Panc1 (cell line): Measurements from ENCODE around the gene CD226. TPM values are rescaled to one million over a fixed set of nuclear protein-coding genes. Genes with fewer than 3 reads are reported as not detected.

Experiments used
- ATAC-seq: fragments of 200-7000 bp; cut with Tn5 transposase; 2 replicates; pipeline ENCODE4 v1.9.1; 2020; ENCODE audit warnings: mild to moderate bottlenecking, moderate library complexity
- BruUV-seq: library from RNA; stranded (reverse); fragments of 400-500 nt; replicated peaks from 2 replicates; lab custom pipeline; 2021; lab: Mats Ljungman, UMichigan
- CTCF ChIA-PET: fragments of 300-600 bp; sonication (Branson Sonifier 250); formaldehyde crosslinking; loops from one replicate; lab custom pipeline; 2022; ENCODE audit warnings: antibody characterized with exemption; lab: Charles Lee
- POLR2A ChIA-PET: fragments of 300-600 bp; sonication (Branson Sonifier 250); formaldehyde crosslinking; loops from one replicate; lab custom pipeline; 2022; ENCODE audit warnings: antibody characterized with exemption; lab: Charles Lee
- DNase-seq: peaks from one replicate; pipeline ENCODE4 v3.0.0-alpha.2; 2010; ENCODE audit warnings: low read depth, low spot score
- H3K27ac ChIP-seq: 2 replicates; pipeline ENCODE4 v1.5.1; 2011; ENCODE audit warnings: mild to moderate bottlenecking, low read length, inconsistent platforms
- H3K27me3 ChIP-seq: fragments of 200-500 bp; sonication (Bioruptor generic); 2 replicates; pipeline ENCODE4 v1.6.0; 2014; ENCODE audit warnings: low read length, inconsistent platforms; ENCODE audit not compliant: control insufficient read depth, insufficient read depth
- H3K36me3 ChIP-seq: fragments of 200-500 bp; sonication (Bioruptor generic); 2 replicates; pipeline ENCODE4 v1.5.1; 2014; ENCODE audit warnings: inconsistent platforms, mild to moderate bottlenecking, low read length, moderate library complexity; ENCODE audit not compliant: control insufficient read depth, insufficient read depth
- H3K4me1 ChIP-seq: 2 replicates; pipeline ENCODE4 v1.5.1; 2011; ENCODE audit warnings: inconsistent platforms, mild to moderate bottlenecking, low read length, moderate library complexity; ENCODE audit not compliant: control insufficient read depth, insufficient read depth
- H3K4me3 ChIP-seq, 2 experiments: 2 replicates each; pipeline ENCODE4 v1.5.1; 2011 to 2012; ENCODE audit warnings: low read depth in 2 of 2, low read length in 2 of 2, mild to moderate bottlenecking in 2 of 2, inconsistent platforms in 1 of 2, moderate library complexity in 1 of 2
- H3K9me3 ChIP-seq: fragments of 200-500 bp; sonication (Bioruptor generic); 2 replicates; pipeline ENCODE4 v1.5.1; 2014; ENCODE audit warnings: low read depth, mild to moderate bottlenecking, inconsistent platforms, low read length, moderate library complexity; ENCODE audit not compliant: control insufficient read depth, insufficient read depth
- CTCF ChIP-seq: fragments of 450-650 bp; IDR thresholded peaks from 2 replicates; pipeline ENCODE4 v1.5.1; 2017; ENCODE audit warnings: mild to moderate bottlenecking
- POLR2AphosphoS5 ChIP-seq: IDR thresholded peaks from 2 replicates; pipeline ENCODE4 v1.6.1; 2012; ENCODE audit warnings: mild to moderate bottlenecking, low read depth, low read length, moderate library complexity
- REST ChIP-seq, 2 experiments: IDR thresholded peaks; 2 replicates each; pipeline ENCODE4 v1.6.1; 2011 to 2012; ENCODE audit warnings: low read depth in 2 of 2, control low read depth in 1 of 2, low read length in 1 of 2, mild to moderate bottlenecking in 1 of 2, moderate library complexity in 1 of 2; ENCODE audit not compliant: insufficient read depth in 1 of 2
- SIN3A ChIP-seq: IDR thresholded peaks from 2 replicates; pipeline ENCODE4 v1.6.1; 2012; ENCODE audit warnings: low read depth, mild to moderate bottlenecking, low read length, moderate library complexity, borderline replicate concordance; ENCODE audit not compliant: insufficient read depth
- TCF7L2 ChIP-seq: IDR thresholded peaks from 2 replicates; pipeline ENCODE4 v1.6.1; 2011; ENCODE audit warnings: mild to moderate bottlenecking, low read depth, low read length, inconsistent platforms
- in situ Hi-C: cut with HindIII; loops from 2 replicates; pipeline ENCODE4 v1.10.0; 2016; ENCODE audit warnings: low sequenced_read_pairs, low pct_unique_long_range_greater_than_20kb
- intact Hi-C: fragments of 100-400 bp; cut with micrococcal nuclease; formaldehyde crosslinking; loops from one replicate; pipeline ENCODE4 v1.10.0; 2022; ENCODE audit not compliant: unreplicated experiment
- total RNA-seq: library from RNA; stranded (reverse); gene quantifications from one replicate; pipeline ENCODE4 v1.2.1, GENCODE V29; 2021; ENCODE audit not compliant: unreplicated experiment

Gene CD226
- total RNA-seq, 1 experiment from 2014 or later = 0.95 TPM

- in situ Hi-C loops = no loop called here
- Histone ChIP-seq H3K4me1 (no peaks in the 10 kb centered on the region), H3K27me3 (no peaks in the 10 kb centered on the region), H3K4me3 (no peak overlapping the region), H3K36me3 (no peaks in the 10 kb centered on the region), H3K27ac (no peak overlapping the region), H3K9me3 (no peaks in the 10 kb centered on the region)
- intact Hi-C loops = no loop called here
- ChIA-PET CTCF (no interaction called here), POLR2A (no interaction called here)
- ATAC-seq = no peak
- BruUV-seq = no TSS peak
- TF ChIP-seq SIN3A = no peak
- no peak for TF ChIP-seq TCF7L2
- TF ChIP-seq POLR2AphosphoS5 = no peak
- no peak for TF ChIP-seq CTCF
- no peak for TF ChIP-seq REST (IDR thresholded peaks at IDR 0.05; ENCODE audit: insufficient read depth in 1 of 2, low read depth in 2 of 2, low read length in 1 of 2)
- no peak for DNase-seq
Observed at GRCh38 chr18:69840001-69840400, 107.7 kb downstream of the CD226 start.

GRCh38 chr18:69839497-69839896 lies 108.2 kb downstream of the CD226 start:
- no peaks in the 10 kb centered on the region for H3K9me3 ChIP-seq
- no peaks in the 10 kb centered on the region for H3K27me3 ChIP-seq
- BruUV-seq = no TSS peak
- H3K4me3 ChIP-seq = no peak overlapping the region
- in situ Hi-C loops = no loop called here
- H3K4me1 ChIP-seq = no peaks in the 10 kb centered on the region
- no peak overlapping the region for H3K27ac ChIP-seq
- DNase-seq (no peak), ATAC-seq (no peak)
- POLR2A ChIA-PET = interaction anchor here (0.7 kb wide), 1 partner anchor 544 kb away, joined by 4 read pairs; no protein-coding TSS in a partner anchor
- intact Hi-C loops = no loop called here
- H3K36me3 ChIP-seq = no peaks in the 10 kb centered on the region
- CTCF ChIA-PET = no interaction called here
- TF ChIP-seq TCF7L2 = no peak
- TF ChIP-seq CTCF = no peak
- no peak for TF ChIP-seq REST (IDR thresholded peaks at IDR 0.05; ENCODE audit: insufficient read depth in 1 of 2, low read depth in 2 of 2, low read length in 1 of 2)
- no peak for TF ChIP-seq SIN3A
- no peak for TF ChIP-seq POLR2AphosphoS5
